ENCODE measurements around the gene TOLLIP.

The TOLLIP gene

GRCh38 chr11:1310772-1311468 lies 1.5 kb upstream of the TOLLIP start:
- peak; percentile 64 for DNase-seq

GRCh38 chr11:1310318-1310687 lies 871 bp upstream of the TOLLIP start:
- DNase-seq, result peak; percentile 13

GRCh38 chr11:1308743-1309497 lies 512 bp downstream of the TOLLIP start:
- no peak for DNase-seq

GRCh38 chr11:1307998-1308742 lies 1.3 kb downstream of the TOLLIP start:
- DNase-seq, result no peak

- DNase-seq, result no peak
Measured at GRCh38 chr11:1307163-1307870, 2.1 kb downstream of the TOLLIP start.

GRCh38 chr11:1306186-1307162 lies 3.0 kb downstream of the TOLLIP start:
- DNase-seq, result no peak

- no peak for DNase-seq
Measured at GRCh38 chr11:1305501-1306056, 3.9 kb downstream of the TOLLIP start.

GRCh38 chr11:1305063-1305495 lies 4.4 kb downstream of the TOLLIP start:
- DNase-seq, result no peak

- DNase-seq, result no peak
Measured at GRCh38 chr11:1304380-1304779, 5.1 kb downstream of the TOLLIP start.

GRCh38 chr11:1303973-1304372 lies 5.5 kb downstream of the TOLLIP start:
- no peak for DNase-seq

- DNase-seq, result no peak
Measured at GRCh38 chr11:1303126-1303821, 6.2 kb downstream of the TOLLIP start.

GRCh38 chr11:1302461-1303125 lies 6.8 kb downstream of the TOLLIP start:
- DNase-seq, result no peak

GRCh38 chr11:1302041-1302460 lies 7.4 kb downstream of the TOLLIP start:
- DNase-seq, result no peak

GRCh38 chr11:1301220-1302000 lies 8.0 kb downstream of the TOLLIP start:
- DNase-seq, result no peak

- DNase-seq, result no peak
Measured at GRCh38 chr11:1300569-1301187, 8.8 kb downstream of the TOLLIP start.

GRCh38 chr11:1300121-1300520 lies 9.3 kb downstream of the TOLLIP start:
- DNase-seq, result no peak

GRCh38 chr11:1299621-1300020 lies 9.8 kb downstream of the TOLLIP start:
- no peak for DNase-seq

GRCh38 chr11:1298695-1299492 lies 10.5 kb downstream of the TOLLIP start:
- DNase-seq, result no peak

Data from CD4-positive, alpha-beta T cell treated with Interleukin-4 for 4 hours (primary cell).